HCT116 (cell line): Measurements from ENCODE around the gene HIP1. TPM values are rescaled to one million over a fixed set of nuclear protein-coding genes. Genes with fewer than 3 reads are reported as not detected.

Experiments used
- ATAC-seq: fragments of 200-7000 bp; cut with Tn5 transposase; 2 replicates; pipeline ENCODE4 v1.9.1; 2020; ENCODE audit warnings: mild to moderate bottlenecking, moderate library complexity
- BruUV-seq: library from RNA; stranded (reverse); fragments of 400-500 nt; replicated peaks from 2 replicates; lab custom pipeline; 2021; lab: Mats Ljungman, UMichigan
- CTCF ChIA-PET: fragments of 300-600 bp; sonication (Branson Sonifier 250); formaldehyde crosslinking; loops from one replicate; lab custom pipeline; 2021; ENCODE audit warnings: antibody characterized with exemption; lab: Charles Lee
- POLR2A ChIA-PET: fragments of 300-600, 350-600 bp; sonication (Branson Sonifier 250); formaldehyde crosslinking; loops from one replicate; lab custom pipeline; 2021; ENCODE audit warnings: antibody characterized with exemption; lab: Charles Lee
- RAD21 ChIA-PET, 2 experiments: fragments of 300-600 bp; sonication (Branson Sonifier 250); formaldehyde crosslinking; loops; one replicate each; lab custom pipeline; 2023; ENCODE audit warnings: low total read pairs in 2 of 2; ENCODE audit not compliant: uncharacterized antibody in 2 of 2, unreplicated experiment in 2 of 2, low non-redundant PET in 1 of 2; lab: Charles Lee
- DNase-seq: peaks from one replicate; pipeline ENCODE4 v3.0.0-alpha.2; 2010; ENCODE audit warnings: low read depth, low spot score
- H2AFZ ChIP-seq: fragments of 200-600 bp; shearing (Covaris generic), sonication (generic); 2 replicates; pipeline ENCODE4 v1.6.1; 2017; ENCODE audit warnings: low read depth, mixed run types, mixed read lengths, antibody characterized with exemption, low read length; ENCODE audit not compliant: poor library complexity, severe bottlenecking
- H3K27ac ChIP-seq: 2 replicates; pipeline ENCODE4 v1.5.1; 2012; ENCODE audit warnings: low read depth, low read length
- H3K27me3 ChIP-seq: fragments of 200-600 bp; sonication (generic); 2 replicates; pipeline ENCODE4 v1.6.1; 2016; ENCODE audit warnings: mixed run types, low read length, mixed read lengths; ENCODE audit not compliant: insufficient read depth
- H3K36me3 ChIP-seq, 2 experiments: fragments of 200-500 bp in 1 of 2; fragments of 200-600 bp in 1 of 2; sonication (Bioruptor generic) in 1 of 2; sonication (generic) in 1 of 2; 2 replicates each; pipeline versions ENCODE4 v1.5.1 to v1.6.1; 2014 to 2016; ENCODE audit warnings: low read length in 2 of 2, inconsistent platforms in 1 of 2, mixed read lengths in 1 of 2, mixed run types in 1 of 2; ENCODE audit not compliant: insufficient read depth in 2 of 2, control insufficient read depth in 1 of 2
- H3K4me1 ChIP-seq, 2 experiments: fragments of 200-600 bp in 1 of 2; sonication (generic) in 1 of 2; 2 replicates each; pipeline versions ENCODE4 v1.5.1 to v1.6.1; 2012 to 2017; ENCODE audit warnings: low read length in 2 of 2, inconsistent platforms in 1 of 2, mild to moderate bottlenecking in 1 of 2, mixed read lengths in 1 of 2, mixed run types in 1 of 2, moderate library complexity in 1 of 2; ENCODE audit not compliant: insufficient read depth in 2 of 2, control insufficient read depth in 1 of 2
- H3K4me2 ChIP-seq: fragments of 200-600 bp; sonication (generic); 2 replicates; pipeline ENCODE4 v1.6.1; 2017; ENCODE audit warnings: mixed run types, low read length, mixed read lengths
- H3K4me3 ChIP-seq, 2 experiments: fragments of 200-600 bp in 1 of 2; sonication (generic) in 1 of 2; replicated peaks in 1 of 2; 2 replicates each; pipeline ENCODE4 v1.5.1; 2011 to 2016; ENCODE audit warnings: low read length in 2 of 2, control low read depth in 1 of 2, low read depth in 1 of 2, mild to moderate bottlenecking in 1 of 2, mixed read lengths in 1 of 2, mixed run types in 1 of 2
- H3K79me2 ChIP-seq: fragments of 200-600 bp; sonication (generic); 2 replicates; pipeline ENCODE4 v1.6.1; 2017; ENCODE audit warnings: mild to moderate bottlenecking, mixed run types, low read length, moderate library complexity, mixed read lengths; ENCODE audit not compliant: insufficient read depth
- H3K9ac ChIP-seq: fragments of 200-600 bp; sonication (generic); 2 replicates; pipeline ENCODE4 v1.6.1; 2016; ENCODE audit warnings: low read length, mixed read lengths
- H3K9me2 ChIP-seq: fragments of 200-600 bp; sonication (generic), shearing (Covaris generic); 2 replicates; pipeline ENCODE4 v1.6.1; 2017; ENCODE audit warnings: mixed run types, mild to moderate bottlenecking, moderate library complexity; ENCODE audit not compliant: insufficient read depth
- H3K9me3 ChIP-seq, 2 experiments: fragments of 200-500 bp in 1 of 2; fragments of 200-600 bp in 1 of 2; sonication (Bioruptor generic) in 1 of 2; sonication (generic) in 1 of 2; 2 replicates each; pipeline ENCODE4 v1.6.1; 2014 to 2017; ENCODE audit warnings: low read length in 2 of 2, mixed read lengths in 2 of 2, inconsistent platforms in 1 of 2, low read depth in 1 of 2, mild to moderate bottlenecking in 1 of 2, mixed run types in 1 of 2, moderate library complexity in 1 of 2; ENCODE audit not compliant: control insufficient read depth in 1 of 2, insufficient read depth in 1 of 2
- H4K20me1 ChIP-seq: fragments of 200-600 bp; sonication (generic), shearing (Covaris generic); 2 replicates; pipeline ENCODE4 v1.6.1; 2017; ENCODE audit warnings: mixed run types, mild to moderate bottlenecking, moderate library complexity; ENCODE audit not compliant: insufficient read depth
- CBX3 ChIP-seq: IDR thresholded peaks from 2 replicates; pipeline ENCODE4 v1.6.1; 2012; ENCODE audit warnings: low read depth
- CEBPB ChIP-seq: IDR thresholded peaks from 2 replicates; pipeline ENCODE4 v1.6.1; 2012; ENCODE audit warnings: low read depth
- EGR1 ChIP-seq: IDR thresholded peaks from 2 replicates; pipeline ENCODE4 v1.6.1; 2012; ENCODE audit warnings: low read depth
- ELF1 ChIP-seq: IDR thresholded peaks from 2 replicates; pipeline ENCODE4 v1.6.1; 2012; ENCODE audit warnings: low read depth, borderline replicate concordance
- EZH2 ChIP-seq: fragments of 200-600 bp; sonication (generic); IDR thresholded peaks from 2 replicates; pipeline ENCODE4 v1.6.1; 2017; ENCODE audit warnings: antibody characterized with exemption, mixed run types
- EZH2phosphoT487 ChIP-seq: fragments of 200-600 bp; IDR thresholded peaks from 2 replicates; pipeline ENCODE4 v1.6.1; 2018; ENCODE audit warnings: antibody characterized with exemption, borderline replicate concordance
- JUND ChIP-seq: IDR thresholded peaks from 2 replicates; pipeline ENCODE4 v1.6.1; 2012
- MAX ChIP-seq: IDR thresholded peaks from 2 replicates; pipeline ENCODE4 v1.6.1; 2012
- POLR2AphosphoS5 ChIP-seq: IDR thresholded peaks from 2 replicates; pipeline ENCODE4 v1.6.1; 2011; ENCODE audit warnings: mild to moderate bottlenecking, low read depth, low read length, moderate library complexity
- RAD21 ChIP-seq: IDR thresholded peaks from 2 replicates; pipeline ENCODE4 v1.6.1; 2012; ENCODE audit warnings: low read depth, mild to moderate bottlenecking
- REST ChIP-seq: IDR thresholded peaks from 2 replicates; pipeline ENCODE4 v1.6.1; 2012; ENCODE audit warnings: low read depth
- SP1 ChIP-seq: IDR thresholded peaks from 2 replicates; pipeline ENCODE4 v1.6.1; 2012; ENCODE audit warnings: low read depth
- TCF7L2 ChIP-seq: IDR thresholded peaks from 2 replicates; pipeline ENCODE4 v1.7.0; 2011; ENCODE audit warnings: borderline replicate concordance, inconsistent platforms; ENCODE audit not compliant: insufficient read depth, insufficient read length; ENCODE audit errors: extremely low read depth
- YY1 ChIP-seq: IDR thresholded peaks from 2 replicates; pipeline ENCODE4 v1.6.1; 2011; ENCODE audit warnings: low read length, low read depth, moderate library complexity, mild to moderate bottlenecking; ENCODE audit not compliant: insufficient replicate concordance; ENCODE audit errors: extremely low read depth
- ZBTB33 ChIP-seq: IDR thresholded peaks from 2 replicates; pipeline ENCODE4 v1.6.1; 2011; ENCODE audit warnings: mild to moderate bottlenecking, low read length, moderate library complexity; ENCODE audit not compliant: insufficient replicate concordance; ENCODE audit errors: extremely low read depth
- ZFX ChIP-seq: fragments of 450-650 bp; IDR thresholded peaks from 2 replicates; pipeline ENCODE4 v1.6.1; 2017
- ZNF274 ChIP-seq: fragments of 200-500 bp; sonication (Bioruptor generic); IDR thresholded peaks from 2 replicates; pipeline ENCODE4 v1.6.1; 2014; ENCODE audit warnings: mild to moderate bottlenecking, low read depth, low read length, inconsistent platforms
- intact Hi-C: fragments of 100-400 bp; cut with micrococcal nuclease; formaldehyde crosslinking; loops from 2 replicates; pipeline ENCODE4 v1.10.0; 2022
- total RNA-seq: library from RNA; stranded (reverse); gene quantifications from one replicate; pipeline ENCODE4 v1.2.1, GENCODE V29; 2021; ENCODE audit not compliant: unreplicated experiment

HIP1 gene
- total RNA-seq, 1 experiment from 2014 or later = 22.1 TPM

- TF ChIP-seq RAD21 = no peak
- TF ChIP-seq JUND = no peak
- TF ChIP-seq YY1 = no peak
- TF ChIP-seq CBX3 = no peak
- TF ChIP-seq EGR1 = no peak
- no peak for TF ChIP-seq ELF1
- no peak for TF ChIP-seq EZH2
- no peak for TF ChIP-seq EZH2phosphoT487
- no peak for TF ChIP-seq TCF7L2
- TF ChIP-seq POLR2AphosphoS5 = no peak
- TF ChIP-seq ZFX = no peak
- TF ChIP-seq MAX = no peak
- TF ChIP-seq ZBTB33 = no peak
- TF ChIP-seq CEBPB = no peak
- no peak for TF ChIP-seq SP1
- no peak for TF ChIP-seq ZNF274
- no peak for TF ChIP-seq REST
- Histone ChIP-seq H3K27ac (no peak overlapping the region), H4K20me1 (no peaks in the 10 kb centered on the region), H2AFZ (no peak overlapping the region), H3K36me3 (no peaks in the 10 kb centered on the region), H3K27me3 (no peaks in the 10 kb centered on the region), H3K9me2 (no peaks in the 10 kb centered on the region), H3K9ac (no peak overlapping the region), H3K4me1 (peaks cover 17 to 18% of the 10 kb centered on the region in 2 experiments; a peak in 3 of 4 replicates), H3K4me2 (no peak overlapping the region), H3K4me3 (no peak overlapping the region), H3K9me3 (no peaks in the 10 kb centered on the region), H3K79me2 (no peaks in the 10 kb centered on the region)
- ChIA-PET POLR2A (no interaction called here), CTCF (no interaction called here), RAD21 (no interaction called here)
- DNase-seq (no peak), ATAC-seq (no peak)
- no TSS peak for BruUV-seq
- intact Hi-C loops = no loop called here
These were observed 76.0 kb downstream of the HIP1 start for GRCh38 chr7:75662579-75663301.
